ENCODE data around the gene CAMK2B. TPM values are rescaled to one million over a fixed set of nuclear protein-coding genes. Genes with fewer than 3 reads are reported as not detected.

The CAMK2B gene
- total and polyA plus RNA-seq, 2 experiments from 2014 or later = not detected

- Histone ChIP-seq H3K9me2 (ENCODE audit: insufficient read depth) (no peaks in the 10 kb centered on the region), H3K27ac (ENCODE audit: low read depth) (no peak overlapping the region), H2AFZ (no peak overlapping the region), H3F3A (replicated peaks; ENCODE audit: low read depth) (no peaks in the 10 kb centered on the region), H3K79me2 (replicated peaks; ENCODE audit: insufficient read depth) (no peaks in the 10 kb centered on the region), H3K27me3 (ENCODE audit: insufficient read depth) (no peaks in the 10 kb centered on the region), H4K20me1 (replicated peaks; ENCODE audit: insufficient read depth) (no peaks in the 10 kb centered on the region), H3K4me3 (no peak overlapping the region), H3K4me2 (no peak overlapping the region), H3K4me1 (ENCODE audit: insufficient read depth) (no peaks in the 10 kb centered on the region), H3K36me3 (ENCODE audit: insufficient read depth) (no peaks in the 10 kb centered on the region)
- no peak for ATAC-seq
- Mint-ChIP-seq H3K27ac (no peak overlapping the region), H3K27me3 (ENCODE audit: insufficient read depth, low read depth, poor library complexity) (peaks cover 13% of the 10 kb centered on the region), H3K36me3 (ENCODE audit: low read depth) (no peaks in the 10 kb centered on the region), H3K4me1 (no peaks in the 10 kb centered on the region), H3K9me3 (no peaks in the 10 kb centered on the region), H3K4me3 (no peak overlapping the region)
- no peak for DNase-seq (ENCODE audit: low spot score)
- no peak for TF ChIP-seq EZH2 (IDR thresholded peaks at IDR 0.05; ENCODE audit: low read depth, unreplicated experiment)
- TF ChIP-seq, protein P1, sequence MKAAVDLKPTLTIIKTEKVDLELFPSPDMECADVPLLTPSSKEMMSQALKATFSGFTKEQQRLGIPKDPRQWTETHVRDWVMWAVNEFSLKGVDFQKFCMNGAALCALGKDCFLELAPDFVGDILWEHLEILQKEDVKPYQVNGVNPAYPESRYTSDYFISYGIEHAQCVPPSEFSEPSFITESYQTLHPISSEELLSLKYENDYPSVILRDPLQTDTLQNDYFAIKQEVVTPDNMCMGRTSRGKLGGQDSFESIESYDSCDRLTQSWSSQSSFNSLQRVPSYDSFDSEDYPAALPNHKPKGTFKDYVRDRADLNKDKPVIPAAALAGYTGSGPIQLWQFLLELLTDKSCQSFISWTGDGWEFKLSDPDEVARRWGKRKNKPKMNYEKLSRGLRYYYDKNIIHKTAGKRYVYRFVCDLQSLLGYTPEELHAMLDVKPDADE (IDR thresholded peaks at IDR 0.05) = no peak
- no peak for TF ChIP-seq POLR2AphosphoS5 (IDR thresholded peaks at IDR 0.05; ENCODE audit: low read depth)
- no peak for TF ChIP-seq EZH2phosphoT487 (IDR thresholded peaks at IDR 0.05; ENCODE audit: unreplicated experiment)
These were observed 48.0 kb upstream of the CAMK2B start for GRCh38 chr7:44373418-44373740.

- H3K27ac Mint-ChIP-seq = no peak overlapping the region
- TF ChIP-seq POLR2AphosphoS5 (IDR thresholded peaks at IDR 0.05; ENCODE audit: low read depth) (no peak), ZNF114 (CRISPR knock-in tag; IDR thresholded peaks at IDR 0.05) (no peak), NANOG (IDR thresholded peaks at IDR 0.05; ENCODE audit: borderline replicate concordance) (no peak)
- no peaks in the 10 kb centered on the region for H3F3A ChIP-seq (replicated peaks; ENCODE audit: low read depth)
- no peak overlapping the region for H2AFZ ChIP-seq
- no peaks in the 10 kb centered on the region for H3K36me3 ChIP-seq (ENCODE audit: insufficient read depth)
- H3K9me2 ChIP-seq (ENCODE audit: insufficient read depth) = no peaks in the 10 kb centered on the region
- no peaks in the 10 kb centered on the region for H3K36me3 Mint-ChIP-seq (ENCODE audit: low read depth)
- ATAC-seq (no peak), DNase-seq (ENCODE audit: low spot score) (no peak)
- H3K4me1 Mint-ChIP-seq = no peaks in the 10 kb centered on the region
- no peak overlapping the region for H3K4me3 Mint-ChIP-seq
- no peaks in the 10 kb centered on the region for H3K79me2 ChIP-seq (replicated peaks; ENCODE audit: insufficient read depth)
- no peaks in the 10 kb centered on the region for H3K4me1 ChIP-seq (ENCODE audit: insufficient read depth)
- no peak overlapping the region for H3K27ac ChIP-seq (ENCODE audit: low read depth)
- no peak overlapping the region for H3K4me3 ChIP-seq
- no peaks in the 10 kb centered on the region for H3K27me3 ChIP-seq (ENCODE audit: insufficient read depth)
- no peaks in the 10 kb centered on the region for H4K20me1 ChIP-seq (replicated peaks; ENCODE audit: insufficient read depth)
- H3K9me3 Mint-ChIP-seq = no peaks in the 10 kb centered on the region
- no peak overlapping the region for H3K4me2 ChIP-seq
- H3K27me3 Mint-ChIP-seq (ENCODE audit: insufficient read depth, low read depth, poor library complexity) = peaks cover 10% of the 10 kb centered on the region
These were observed 47.4 kb upstream of the CAMK2B start for GRCh38 chr7:44372560-44373417.

- TF ChIP-seq NANOG (IDR thresholded peaks at IDR 0.05; ENCODE audit: borderline replicate concordance) (no peak), STAT1 (IDR thresholded peaks at IDR 0.05; ENCODE audit: unreplicated experiment) (no peak), JUNB (IDR thresholded peaks at IDR 0.05; ENCODE audit: unreplicated experiment) (no peak), EZH2 (IDR thresholded peaks at IDR 0.05; ENCODE audit: low read depth, unreplicated experiment) (no peak), CTCF (conservative IDR thresholded peaks at IDR 0.05; ENCODE audit: low read depth in 2 of 2) (no peak)
- TF ChIP-seq, protein P1 (IDR thresholded peaks at IDR 0.05) = no peak
- H3K9me3 Mint-ChIP-seq = no peaks in the 10 kb centered on the region
- no peak overlapping the region for H3K27ac Mint-ChIP-seq
- Histone ChIP-seq H3K9me2 (ENCODE audit: insufficient read depth) (no peaks in the 10 kb centered on the region), H3K27ac (ENCODE audit: low read depth) (no peak overlapping the region), H3F3A (replicated peaks; ENCODE audit: low read depth) (no peaks in the 10 kb centered on the region), H3K4me2 (no peak overlapping the region), H3K4me1 (ENCODE audit: insufficient read depth) (no peaks in the 10 kb centered on the region), H3K36me3 (ENCODE audit: insufficient read depth) (no peaks in the 10 kb centered on the region), H2AFZ (no peak overlapping the region), H4K20me1 (replicated peaks; ENCODE audit: insufficient read depth) (no peaks in the 10 kb centered on the region), H3K27me3 (ENCODE audit: insufficient read depth) (no peaks in the 10 kb centered on the region), H3K79me2 (replicated peaks; ENCODE audit: insufficient read depth) (no peaks in the 10 kb centered on the region), H3K4me3 (no peak overlapping the region)
- no peak overlapping the region for H3K4me3 Mint-ChIP-seq
- no peaks in the 10 kb centered on the region for H3K4me1 Mint-ChIP-seq
- ATAC-seq (no peak), DNase-seq (ENCODE audit: low spot score) (no peak)
- peaks cover 1% of the 10 kb centered on the region for H3K27me3 Mint-ChIP-seq (ENCODE audit: insufficient read depth, low read depth, poor library complexity)
- H3K36me3 Mint-ChIP-seq (ENCODE audit: low read depth) = no peaks in the 10 kb centered on the region
These were observed 43.5 kb upstream of the CAMK2B start for GRCh38 chr7:44368885-44369284.

Data from GM23338 (cell line).